ENCODE data around the gene MAP2K5.

DNA sequence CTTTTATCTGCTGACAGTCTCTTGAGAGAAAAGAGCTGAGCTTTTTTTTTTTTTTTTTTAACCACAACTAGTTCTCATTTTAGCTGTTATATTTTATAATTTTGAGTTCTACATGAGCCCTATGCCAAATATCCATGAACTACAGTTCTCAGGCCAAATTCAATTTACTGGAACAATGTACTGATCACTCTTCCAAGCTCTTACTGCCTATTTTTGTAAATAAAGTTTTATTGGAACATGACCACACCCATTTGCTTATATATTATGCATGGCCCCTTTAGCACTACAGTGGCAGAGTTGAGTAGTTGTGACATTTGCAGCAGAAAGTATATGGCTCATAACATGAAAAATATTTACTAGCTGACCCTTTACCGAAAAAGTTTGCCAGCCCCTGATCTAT lies 153.6 kb downstream of the MAP2K5 start:
- TF ChIP-seq ATF3 (IDR thresholded peaks at IDR 0.05) = no peak
- no peak for TF ChIP-seq SP1 (IDR thresholded peaks at IDR 0.05)
- TF ChIP-seq RAD21 (IDR thresholded peaks at IDR 0.05) = no peak
- TF ChIP-seq CTCF (IDR thresholded peaks at IDR 0.05; ENCODE audit: low read depth, low read length, missing input control) = no peak
- TF ChIP-seq MAX (IDR thresholded peaks at IDR 0.05) = no peak
- TF ChIP-seq REST (IDR thresholded peaks at IDR 0.05) = no peak

Measured in liver (tissue), 3 donors.